ENCODE results near the gene CHCHD6. TPM values are rescaled to one million over a fixed set of nuclear protein-coding genes. Genes with fewer than 3 reads are reported as not detected.

Gene CHCHD6
- total and polyA plus RNA-seq, 2 donors (not counting 3 experiments of a cell fraction or from before 2014, with no cell fraction given) = 8.4 to 10.1 TPM

- Histone ChIP-seq H3K4me1 (ENCODE audit: control insufficient read depth, extremely low read depth, insufficient read depth, low read length) (no peaks in the 10 kb centered on the region), H2AFZ (ENCODE audit: low read depth, low read length) (no peak overlapping the region), H3K4me2 (ENCODE audit: insufficient read depth, low read length) (no peak overlapping the region), H3K9me3 (replicated peaks; ENCODE audit: control insufficient read depth, insufficient read depth, low read length) (no peaks in the 10 kb centered on the region), H3K79me2 (ENCODE audit: control insufficient read depth, insufficient read depth, low read length) (no peaks in the 10 kb centered on the region), H4K20me1 (replicated peaks; ENCODE audit: control insufficient read depth, extremely low read depth, insufficient read depth, low read length) (no peaks in the 10 kb centered on the region), H3K4me3 (replicated peaks in 1 of 3; ENCODE audit: insufficient read depth in 1 of 3, low read depth in 1 of 3, low read length in 3 of 3) (no peak overlapping the region), H3K36me3 (ENCODE audit: control insufficient read depth in 2 of 2, extremely low read depth in 1 of 2, insufficient read depth in 2 of 2, low read length in 2 of 2) (no peaks in the 10 kb centered on the region), H3K9me1 (replicated peaks; ENCODE audit: control insufficient read depth, extremely low read depth, insufficient read depth, low read length) (no peaks in the 10 kb centered on the region), H3K27me3 (ENCODE audit: control insufficient read depth in 2 of 2, insufficient read depth in 2 of 2, low read length in 2 of 2) (no peaks in the 10 kb centered on the region), H3K9ac (replicated peaks; ENCODE audit: extremely low read depth, insufficient read depth, low read length) (no peak overlapping the region), H3K27ac (ENCODE audit: insufficient read depth, low read depth, low read length) (no peak overlapping the region)
- TF ChIP-seq JUN (IDR thresholded peaks at IDR 0.05; ENCODE audit: borderline replicate concordance, insufficient read depth, insufficient read length, low read depth) (no peak), CTCF (IDR thresholded peaks at IDR 0.05; ENCODE audit: extremely low read depth in 1 of 2, insufficient read depth in 1 of 2, low read depth in 1 of 2, low read length in 2 of 2) (no peak), GATA2 (IDR thresholded peaks at IDR 0.05; ENCODE audit: insufficient read depth, insufficient read length, low read depth, low read length) (no peak), POLR2A (IDR thresholded peaks at IDR 0.05; ENCODE audit: low read depth, low read length) (no peak), POLR2AphosphoS5 (IDR thresholded peaks at IDR 0.05; ENCODE audit: insufficient read depth, low read depth, low read length) (no peak), MYC (IDR thresholded peaks at IDR 0.05; ENCODE audit: low read depth, low read length) (no peak)
- no peak for DNase-seq (ENCODE audit: low read depth, low spot score)
- POLR2A ChIA-PET = no interaction called here
- intact Hi-C loops (cut with micrococcal nuclease) = no loop called here
- BruUV-seq (replicated peaks) = no TSS peak
- dilution Hi-C loops (cut with MboI; ENCODE audit: extremely low pct_ligation_motif_present, low sequenced_read_pairs) = no loop called here
- no peak for FAIRE-seq
- CTCF ChIA-PET = interaction anchor here (0.9 kb wide), 1 partner anchor 8 kb away, joined by 6 read pairs; no protein-coding TSS in a partner anchor
Measured at GRCh38 chr3:126743781-126744180, 39.7 kb downstream of the CHCHD6 start.

Measured in endothelial cell of umbilical vein (primary cell).